Loucy (cell line): ENCODE results near the gene NEK5.

Source experiments
- H2AFZ ChIP-seq: fragments of 200-600 bp; sonication (generic); 2 replicates; pipeline ENCODE4 v1.6.0; 2016; ENCODE audit warnings: antibody characterized with exemption, mild to moderate bottlenecking, low read length, moderate library complexity
- H3F3A ChIP-seq: fragments of 200-600 bp; 2 replicates; pipeline ENCODE4 v1.6.0; 2016; ENCODE audit warnings: antibody characterized with exemption, low read depth, mild to moderate bottlenecking
- H3K27me3 ChIP-seq: fragments of 200-600 bp; sonication (generic); 2 replicates; pipeline ENCODE4 v1.6.1; 2014; ENCODE audit warnings: low read length, mild to moderate bottlenecking; ENCODE audit not compliant: insufficient read depth, poor library complexity, severe bottlenecking
- H3K36me3 ChIP-seq: fragments of 200-600 bp; sonication (generic); 2 replicates; pipeline ENCODE4 v1.6.1; 2016; ENCODE audit warnings: low read length; ENCODE audit not compliant: insufficient read depth
- H3K4me1 ChIP-seq: fragments of 200-600 bp; sonication (generic); 2 replicates; pipeline ENCODE4 v1.5.1; 2014; ENCODE audit warnings: low read length, mild to moderate bottlenecking; ENCODE audit not compliant: insufficient read depth, poor library complexity, severe bottlenecking
- H3K4me2 ChIP-seq: fragments of 200-600 bp; sonication (generic); 2 replicates; pipeline ENCODE4 v1.6.0; 2014; ENCODE audit warnings: antibody characterized with exemption, low read length, low read depth, mild to moderate bottlenecking; ENCODE audit not compliant: poor library complexity, severe bottlenecking
- H3K4me3 ChIP-seq: fragments of 200-600 bp; sonication (generic); 2 replicates; pipeline ENCODE4 v1.5.1; 2014; ENCODE audit warnings: low read length, mild to moderate bottlenecking, mixed read lengths; ENCODE audit not compliant: poor library complexity, severe bottlenecking
- H3K79me2 ChIP-seq: fragments of 200-600 bp; sonication (generic); 2 replicates; pipeline ENCODE4 v1.6.1; 2014; ENCODE audit warnings: low read length; ENCODE audit not compliant: insufficient read depth
- H3K9ac ChIP-seq: fragments of 200-600 bp; sonication (generic); 2 replicates; pipeline ENCODE4 v1.6.0; 2014; ENCODE audit warnings: mild to moderate bottlenecking, low read depth, low read length, moderate library complexity; ENCODE audit not compliant: poor library complexity, severe bottlenecking
- H3K9me2 ChIP-seq: fragments of 200-600 bp; sonication (generic); replicated peaks from 2 replicates; pipeline ENCODE4 v1.6.1; 2016; ENCODE audit warnings: low read depth, low read length, mixed read lengths
- H3K9me3 ChIP-seq: fragments of 200-600 bp; sonication (generic); 2 replicates; pipeline ENCODE4 v1.6.1; 2014; ENCODE audit warnings: mild to moderate bottlenecking, antibody characterized with exemption, low read length, low read depth; ENCODE audit not compliant: insufficient read depth
- H4K20me1 ChIP-seq: fragments of 200-600 bp; sonication (generic); 2 replicates; pipeline ENCODE4 v1.6.0; 2014; ENCODE audit warnings: antibody characterized with exemption, low read length, mild to moderate bottlenecking; ENCODE audit not compliant: insufficient read depth, poor library complexity, severe bottlenecking
- EZH2phosphoT487 ChIP-seq: fragments of 200-600 bp; IDR thresholded peaks from 2 replicates; pipeline ENCODE4 v1.6.1; 2018; ENCODE audit warnings: antibody characterized with exemption, mild to moderate bottlenecking, moderate library complexity, borderline replicate concordance
- TF ChIP-seq, protein P1 (sequence below): fragments of 200-600 bp; sonication (generic); conservative IDR thresholded peaks from 2 replicates; pipeline ENCODE4 v1.5.1; 2014; ENCODE audit warnings: mild to moderate bottlenecking, antibody characterized with exemption, low read length

The NEK5 gene

GRCh38 chr13:52047463-52047862 is 81.4 kb downstream of the NEK5 start:
- no peaks in the 10 kb centered on the region for H3K27me3 ChIP-seq
- no peaks in the 10 kb centered on the region for H3K79me2 ChIP-seq
- no peaks in the 10 kb centered on the region for H3K36me3 ChIP-seq
- no peaks in the 10 kb centered on the region for H3K9me2 ChIP-seq
- H4K20me1 ChIP-seq: no peaks in the 10 kb centered on the region
- no peaks in the 10 kb centered on the region for H3K4me1 ChIP-seq
- TF ChIP-seq EZH2phosphoT487: no peak
- TF ChIP-seq, protein P1, sequence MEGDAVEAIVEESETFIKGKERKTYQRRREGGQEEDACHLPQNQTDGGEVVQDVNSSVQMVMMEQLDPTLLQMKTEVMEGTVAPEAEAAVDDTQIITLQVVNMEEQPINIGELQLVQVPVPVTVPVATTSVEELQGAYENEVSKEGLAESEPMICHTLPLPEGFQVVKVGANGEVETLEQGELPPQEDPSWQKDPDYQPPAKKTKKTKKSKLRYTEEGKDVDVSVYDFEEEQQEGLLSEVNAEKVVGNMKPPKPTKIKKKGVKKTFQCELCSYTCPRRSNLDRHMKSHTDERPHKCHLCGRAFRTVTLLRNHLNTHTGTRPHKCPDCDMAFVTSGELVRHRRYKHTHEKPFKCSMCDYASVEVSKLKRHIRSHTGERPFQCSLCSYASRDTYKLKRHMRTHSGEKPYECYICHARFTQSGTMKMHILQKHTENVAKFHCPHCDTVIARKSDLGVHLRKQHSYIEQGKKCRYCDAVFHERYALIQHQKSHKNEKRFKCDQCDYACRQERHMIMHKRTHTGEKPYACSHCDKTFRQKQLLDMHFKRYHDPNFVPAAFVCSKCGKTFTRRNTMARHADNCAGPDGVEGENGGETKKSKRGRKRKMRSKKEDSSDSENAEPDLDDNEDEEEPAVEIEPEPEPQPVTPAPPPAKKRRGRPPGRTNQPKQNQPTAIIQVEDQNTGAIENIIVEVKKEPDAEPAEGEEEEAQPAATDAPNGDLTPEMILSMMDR: no peak
- no peak overlapping the region for H3K4me3 ChIP-seq
- no peak overlapping the region for H3K9ac ChIP-seq
- no peak overlapping the region for H3K4me2 ChIP-seq
- H2AFZ ChIP-seq: no peak overlapping the region
- no peaks in the 10 kb centered on the region for H3K9me3 ChIP-seq
- H3F3A ChIP-seq: no peaks in the 10 kb centered on the region

DNA sequence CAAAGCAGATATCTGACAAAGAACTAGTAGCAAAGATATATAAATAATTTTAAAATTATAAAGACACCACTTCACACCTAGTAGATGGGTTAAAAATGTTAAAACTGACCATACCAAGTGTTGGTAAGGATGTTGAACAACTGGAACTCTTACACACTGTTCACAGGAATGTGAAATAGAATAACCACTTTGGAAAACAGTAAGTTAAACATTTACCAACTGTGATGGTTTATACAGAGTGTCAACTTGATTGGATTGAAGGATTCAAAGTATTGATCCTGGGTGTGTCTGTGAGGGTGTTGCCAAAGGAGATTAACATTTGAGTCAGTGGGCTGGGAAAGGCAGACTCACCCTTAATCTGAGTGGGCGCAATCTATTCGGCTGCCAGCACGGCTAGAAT is 85.2 kb downstream of the NEK5 start:
- Histone ChIP-seq H2AFZ (no peak overlapping the region), H3K9ac (no peak overlapping the region), H3K9me2 (no peaks in the 10 kb centered on the region), H3K36me3 (no peaks in the 10 kb centered on the region), H4K20me1 (no peaks in the 10 kb centered on the region), H3K4me3 (no peak overlapping the region), H3K4me2 (no peak overlapping the region), H3K4me1 (no peaks in the 10 kb centered on the region), H3K9me3 (0 out of 2 replicates have a peak, but pooled peaks cover 3% of the 10 kb centered on the region), H3K27me3 (no peaks in the 10 kb centered on the region), H3F3A (no peaks in the 10 kb centered on the region), H3K79me2 (no peaks in the 10 kb centered on the region)
- TF ChIP-seq EZH2phosphoT487: no peak
- TF ChIP-seq, protein P1: no peak

DNA sequence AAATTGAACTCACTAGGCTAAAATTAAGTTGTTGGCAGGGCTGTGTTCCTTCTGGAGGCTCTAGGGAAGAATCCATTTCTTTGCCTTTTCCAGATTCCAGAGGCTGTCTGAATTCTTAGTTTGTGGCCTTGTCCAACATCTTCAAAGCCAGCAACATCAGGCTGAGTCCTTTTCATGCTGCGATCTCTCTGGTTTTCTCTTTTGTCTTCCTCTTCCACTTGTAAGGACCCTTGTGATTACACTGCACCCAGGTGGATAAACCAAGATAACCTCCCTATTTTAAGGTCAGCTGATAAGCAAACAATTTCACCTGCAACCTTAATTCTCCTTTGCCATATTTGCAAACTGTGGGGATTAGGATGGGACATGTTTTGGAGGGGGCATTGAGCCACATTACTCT is 92.8 kb downstream of the NEK5 start:
- Histone ChIP-seq H3K4me1 (no peaks in the 10 kb centered on the region), H3K4me3 (no peak overlapping the region)
- TF ChIP-seq EZH2phosphoT487: no peak
- TF ChIP-seq, protein P1: no peak

More for the DNA sequence above, 92.8 kb downstream of the NEK5 start:
- H3F3A ChIP-seq: no peaks in the 10 kb centered on the region
- H3K27me3 ChIP-seq: no peaks in the 10 kb centered on the region
- no peak overlapping the region for H3K4me2 ChIP-seq
- no peak overlapping the region for H2AFZ ChIP-seq
- no peaks in the 10 kb centered on the region for H3K79me2 ChIP-seq
- H4K20me1 ChIP-seq: no peaks in the 10 kb centered on the region
- no peaks in the 10 kb centered on the region for H3K9me3 ChIP-seq
- H3K9me2 ChIP-seq: no peaks in the 10 kb centered on the region
- no peaks in the 10 kb centered on the region for H3K36me3 ChIP-seq
- no peak overlapping the region for H3K9ac ChIP-seq
